Kidney (tissue), 14 donors: ENCODE measurements around the gene PID1. TPM values are rescaled to one million over a fixed set of nuclear protein-coding genes. Genes with fewer than 3 reads are reported as not detected.

Experiments used
- DNase-seq, 5 donors: peaks; one replicate each; pipeline ENCODE4 v3.0.0-alpha.2; 2013 to 2020
- FAIRE-seq: peaks from 2 replicates; lab custom pipeline; 2012; peaks lifted over from hg19 to GRCh38; lab: Jason Lieb, UNC
- H3K27ac ChIP-seq, 2 donors: one replicate each; pipeline ENCODE4 v1.7.0; 2013; ENCODE audit warnings: low read depth in 2 of 2, low read length in 2 of 2, inconsistent platforms in 1 of 2
- H3K27me3 ChIP-seq: one replicate; pipeline ENCODE4 v1.7.1; 2013; ENCODE audit warnings: low read length, inconsistent platforms; ENCODE audit not compliant: control insufficient read depth, insufficient read depth
- H3K36me3 ChIP-seq, 3 donors: one replicate each; pipeline versions ENCODE4 v1.7.0 to v1.7.1; 2013; ENCODE audit warnings: low read length in 3 of 3, control low read depth in 1 of 3, inconsistent platforms in 1 of 3; ENCODE audit not compliant: insufficient read depth in 3 of 3, control insufficient read depth in 2 of 3
- H3K4me1 ChIP-seq, 3 donors: one replicate each; pipeline versions ENCODE4 v1.7.0 to v1.7.1; 2013; ENCODE audit warnings: low read length in 3 of 3, inconsistent platforms in 1 of 3, low read depth in 1 of 3; ENCODE audit not compliant: control insufficient read depth in 2 of 3, insufficient read depth in 2 of 3
- H3K4me3 ChIP-seq, 3 donors: one replicate each; pipeline versions ENCODE4 v1.7.0 to v1.8.1; 2013; ENCODE audit warnings: low read length in 3 of 3, control low read depth in 1 of 3, inconsistent platforms in 1 of 3
- H3K9ac ChIP-seq, 3 donors: one replicate each; pipeline versions ENCODE4 v1.7.0 to v1.7.1; 2013; ENCODE audit warnings: low read length in 3 of 3, control low read depth in 1 of 3, inconsistent platforms in 1 of 3
- H3K9me3 ChIP-seq, 3 donors: one replicate each; pipeline versions ENCODE4 v1.7.0 to v1.7.1; 2013; ENCODE audit warnings: low read length in 3 of 3, control low read depth in 1 of 3, inconsistent platforms in 1 of 3; ENCODE audit not compliant: control insufficient read depth in 2 of 3, insufficient read depth in 1 of 3
- intact Hi-C: fragments of 100-400 bp; cut with DNase I; formaldehyde crosslinking; loops from one replicate; pipeline ENCODE4 v1.11.1; 2022
- polyA plus RNA-seq: library from polyadenylated mRNA; stranded (reverse); fragments of 350-450 nt; fragmentation: Illumina TruSeq; extraction: RNeasy Lipid Tissue Mini Kit (QIAGEN cat#74804); gene quantifications from one replicate; pipeline ENCODE4 v1.2.3, GENCODE V29; 2014; ENCODE audit warnings: low read depth, low replicate concordance; ENCODE audit not compliant: insufficient read depth
- total RNA-seq: library from RNA; stranded (reverse); fragmentation: NEBNext Ultra II Directional; extraction: Animal tissue kit (Norgen Biotek cat#: 25700); gene quantifications from one replicate; pipeline ENCODE4 v1.2.1, GENCODE V29; 2021
- TF ChIP-seq, protein P1 (sequence below): IDR thresholded peaks from 3 replicates; pipeline ENCODE4 v1.5.1; 2012; ENCODE audit warnings: mild to moderate bottlenecking, moderate library complexity, borderline replicate concordance; ENCODE audit not compliant: insufficient read depth; ENCODE audit errors: extremely low read depth
- donor health status: control.
- donor health status: control.
- donor health status: control.
- donor health status: control.
- donor health status: control.
- donor health status: DM: yes; HTN: yes; CAD: no.
- donor health status: Normal renal cell carcinoma (clear cell type).

PID1 gene
- total and polyA plus RNA-seq, 2 donors from 2014 or later: 2.1 to 9.4 TPM

DNA sequence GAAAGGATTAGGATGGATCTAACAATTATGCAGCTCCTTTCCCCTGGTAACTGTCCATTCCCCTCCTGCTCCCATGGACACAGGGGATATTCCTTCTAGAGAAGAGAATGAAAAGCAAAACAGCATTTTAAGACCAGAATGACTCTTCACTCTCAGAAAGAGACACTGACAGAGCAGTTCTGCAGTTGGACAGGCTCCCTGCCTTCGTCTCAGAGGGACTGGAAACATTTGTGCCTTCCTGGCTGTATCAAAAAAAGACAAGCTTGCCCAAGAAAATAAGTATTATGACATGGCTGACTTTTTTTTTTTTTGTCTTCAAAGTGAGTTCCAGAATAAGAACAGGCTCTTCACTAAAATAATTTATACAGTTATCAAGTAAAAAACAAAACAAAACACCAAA lies 9.5 kb downstream of the PID1 start:
- DNase-seq (no peak), FAIRE-seq (no peak)
- no peak overlapping the region for H3K27ac ChIP-seq

DNA sequence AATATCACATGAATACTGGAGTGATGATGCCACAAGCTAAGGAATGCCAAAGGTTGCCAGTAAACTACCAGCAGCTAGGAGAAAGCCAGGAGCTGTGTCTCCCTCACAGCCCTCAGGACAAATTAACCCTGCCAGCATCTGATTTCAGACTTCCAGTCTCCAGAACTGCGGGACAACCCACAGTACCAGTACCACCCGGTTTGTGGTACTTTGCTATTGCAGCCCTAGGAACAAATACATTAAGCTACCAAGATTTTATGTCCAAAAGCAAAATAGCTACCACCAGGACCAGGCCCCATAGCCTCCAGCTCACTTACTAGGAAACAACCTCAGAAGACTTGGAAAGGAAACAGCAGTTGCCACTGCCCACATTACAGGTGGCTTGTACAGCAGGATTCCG lies 10.0 kb downstream of the PID1 start:
- no peak for DNase-seq
- FAIRE-seq: no peak
- Histone ChIP-seq H3K9me3 (peaks cover 0 to 9% (median 0%) of the 10 kb centered on the region in 3 donors), H3K4me1 (no peaks in the 10 kb centered on the region), H3K27ac (no peak overlapping the region), H3K4me3 (no peak overlapping the region), H3K27me3 (no peaks in the 10 kb centered on the region), H3K36me3 (no peaks in the 10 kb centered on the region), H3K9ac (no peak overlapping the region)
- TF ChIP-seq, protein P1, sequence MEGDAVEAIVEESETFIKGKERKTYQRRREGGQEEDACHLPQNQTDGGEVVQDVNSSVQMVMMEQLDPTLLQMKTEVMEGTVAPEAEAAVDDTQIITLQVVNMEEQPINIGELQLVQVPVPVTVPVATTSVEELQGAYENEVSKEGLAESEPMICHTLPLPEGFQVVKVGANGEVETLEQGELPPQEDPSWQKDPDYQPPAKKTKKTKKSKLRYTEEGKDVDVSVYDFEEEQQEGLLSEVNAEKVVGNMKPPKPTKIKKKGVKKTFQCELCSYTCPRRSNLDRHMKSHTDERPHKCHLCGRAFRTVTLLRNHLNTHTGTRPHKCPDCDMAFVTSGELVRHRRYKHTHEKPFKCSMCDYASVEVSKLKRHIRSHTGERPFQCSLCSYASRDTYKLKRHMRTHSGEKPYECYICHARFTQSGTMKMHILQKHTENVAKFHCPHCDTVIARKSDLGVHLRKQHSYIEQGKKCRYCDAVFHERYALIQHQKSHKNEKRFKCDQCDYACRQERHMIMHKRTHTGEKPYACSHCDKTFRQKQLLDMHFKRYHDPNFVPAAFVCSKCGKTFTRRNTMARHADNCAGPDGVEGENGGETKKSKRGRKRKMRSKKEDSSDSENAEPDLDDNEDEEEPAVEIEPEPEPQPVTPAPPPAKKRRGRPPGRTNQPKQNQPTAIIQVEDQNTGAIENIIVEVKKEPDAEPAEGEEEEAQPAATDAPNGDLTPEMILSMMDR: no peak
- intact Hi-C loops: no loop called here

More for the DNA sequence above, 9.5 kb downstream of the PID1 start:
- Histone ChIP-seq H3K36me3 (no peaks in the 10 kb centered on the region), H3K9ac (no peak overlapping the region), H3K9me3 (peaks cover 0 to 9% (median 0%) of the 10 kb centered on the region in 3 donors), H3K4me3 (no peak overlapping the region), H3K4me1 (no peaks in the 10 kb centered on the region), H3K27me3 (no peaks in the 10 kb centered on the region)
- TF ChIP-seq, protein P1: no peak
- intact Hi-C loops: no loop called here

DNA sequence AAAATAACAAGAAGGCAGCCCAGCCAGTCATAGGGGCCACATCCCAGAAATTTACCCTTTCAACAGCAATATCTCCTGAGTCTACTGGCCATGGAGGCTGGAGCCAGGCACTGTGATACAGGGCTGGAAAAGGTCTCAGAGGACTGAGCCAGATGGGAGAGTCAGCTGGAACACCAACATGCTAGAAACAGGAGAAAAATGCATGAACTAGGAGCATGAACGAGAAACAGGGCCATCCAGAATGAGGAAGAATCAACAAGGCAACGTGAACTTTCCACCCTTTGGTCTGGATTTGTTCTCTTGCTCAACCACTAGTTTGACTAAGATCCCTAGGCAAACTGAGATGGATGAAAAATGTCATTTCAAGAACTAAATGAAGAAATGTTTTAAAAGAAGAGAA lies 13.1 kb downstream of the PID1 start:
- TF ChIP-seq, protein P1: no peak
- H3K27ac ChIP-seq: no peak overlapping the region
- no peaks in the 10 kb centered on the region for H3K27me3 ChIP-seq
- peaks cover 0 to 9% (median 0%) of the 10 kb centered on the region in 3 donors for H3K9me3 ChIP-seq
- H3K4me3 ChIP-seq: no peak overlapping the region
- FAIRE-seq: no peak
- intact Hi-C loops: no loop called here
- H3K4me1 ChIP-seq: no peaks in the 10 kb centered on the region
- no peak overlapping the region for H3K9ac ChIP-seq
- DNase-seq: peak in 1 of 5 donors; percentile 65
- no peaks in the 10 kb centered on the region for H3K36me3 ChIP-seq

DNA sequence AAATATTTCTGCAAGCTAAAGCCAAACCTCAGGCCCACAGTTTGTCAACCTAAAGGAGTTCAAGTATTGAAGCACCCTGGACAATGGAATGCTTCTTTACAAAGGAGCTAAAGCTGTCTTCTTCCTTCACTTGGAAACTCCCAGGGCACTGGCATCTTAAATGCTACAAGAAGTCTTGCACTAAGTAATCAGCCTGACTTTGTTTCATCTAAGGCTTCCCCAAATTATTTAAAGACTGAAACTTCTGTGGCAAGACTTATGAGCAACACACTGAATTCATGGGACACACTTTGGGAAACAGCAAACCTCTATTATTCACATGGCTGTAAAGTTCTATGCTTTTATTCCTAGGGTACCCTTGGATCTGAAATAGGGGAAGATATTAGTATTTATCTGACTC lies 14.7 kb downstream of the PID1 start:
- no peak for FAIRE-seq
- Histone ChIP-seq H3K27ac (no peak overlapping the region), H3K36me3 (no peaks in the 10 kb centered on the region), H3K4me3 (no peak overlapping the region), H3K9ac (no peak overlapping the region), H3K4me1 (no peaks in the 10 kb centered on the region), H3K27me3 (no peaks in the 10 kb centered on the region), H3K9me3 (peaks cover 0 to 7% (median 0%) of the 10 kb centered on the region in 3 donors)
- no peak for DNase-seq
- intact Hi-C loops: no loop called here
- TF ChIP-seq, protein P1: no peak
